ENCODE measurements around the gene SLC2A9.

SLC2A9 gene

DNA sequence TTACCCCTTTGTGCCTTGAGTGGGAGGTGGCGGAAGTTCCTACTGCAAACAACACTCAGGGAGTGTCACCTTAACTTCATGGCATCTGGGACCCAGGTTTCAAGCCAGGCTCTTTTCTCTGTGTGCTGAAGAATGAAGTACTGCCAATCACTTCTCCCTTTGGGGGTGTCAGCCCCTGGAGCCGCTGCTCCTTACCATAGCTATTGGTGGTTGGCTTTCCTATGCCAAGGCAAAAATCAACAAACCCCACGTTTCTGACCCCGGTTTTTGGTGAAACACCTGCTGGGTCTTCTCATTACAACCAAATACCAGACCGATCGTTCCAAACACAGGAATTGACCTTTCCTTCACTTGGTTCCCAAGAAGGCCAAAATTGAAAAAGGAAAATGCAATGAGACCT is 19.7 kb upstream of the SLC2A9 start:
- DNase-seq: no peak

DNA sequence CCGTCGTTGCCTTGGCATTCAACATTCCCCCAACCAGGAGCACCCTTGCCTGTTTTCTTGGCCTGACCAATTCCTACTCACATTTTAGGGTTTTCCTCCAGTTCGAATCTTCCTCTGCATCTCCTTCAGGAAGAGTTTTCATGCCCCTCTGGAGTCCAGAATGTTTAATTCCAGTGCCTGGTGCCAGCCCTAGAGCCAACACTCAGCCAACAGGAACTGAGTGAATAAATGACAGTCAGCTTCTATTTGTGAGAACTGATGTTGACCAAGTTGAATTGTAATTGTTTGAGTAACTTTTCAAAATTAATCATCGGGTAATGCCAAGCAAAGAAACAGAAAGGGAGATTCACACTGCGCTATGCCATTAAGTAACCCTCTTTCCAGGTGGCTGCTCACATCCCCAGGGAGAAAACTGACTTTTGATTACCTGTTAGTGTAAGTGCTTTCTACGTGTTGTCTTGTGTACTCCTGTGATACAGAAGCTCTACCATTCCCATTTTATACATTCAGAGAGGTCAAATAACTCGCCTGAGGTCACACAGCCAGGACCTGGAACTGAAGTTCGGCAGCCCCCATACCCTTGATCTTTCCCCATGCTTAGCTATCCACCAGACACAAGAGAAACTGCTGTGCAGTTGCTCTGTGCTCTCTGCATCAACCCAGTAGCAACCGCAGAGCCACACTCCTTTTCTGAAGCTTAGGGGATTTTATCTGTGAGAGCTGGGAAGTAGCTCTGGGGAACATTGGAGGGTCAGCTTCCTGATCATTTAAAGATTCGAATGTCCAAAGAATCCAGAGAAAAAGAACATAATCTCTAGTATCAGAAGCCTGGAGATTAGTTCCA is 19.0 kb upstream of the SLC2A9 start:
- no peak for DNase-seq

GRCh38 chr4:10036807-10037342 is 15.6 kb upstream of the SLC2A9 start:
- no peak for DNase-seq

GRCh38 chr4:10035130-10035529 is 13.8 kb upstream of the SLC2A9 start:
- no peak for DNase-seq

DNA sequence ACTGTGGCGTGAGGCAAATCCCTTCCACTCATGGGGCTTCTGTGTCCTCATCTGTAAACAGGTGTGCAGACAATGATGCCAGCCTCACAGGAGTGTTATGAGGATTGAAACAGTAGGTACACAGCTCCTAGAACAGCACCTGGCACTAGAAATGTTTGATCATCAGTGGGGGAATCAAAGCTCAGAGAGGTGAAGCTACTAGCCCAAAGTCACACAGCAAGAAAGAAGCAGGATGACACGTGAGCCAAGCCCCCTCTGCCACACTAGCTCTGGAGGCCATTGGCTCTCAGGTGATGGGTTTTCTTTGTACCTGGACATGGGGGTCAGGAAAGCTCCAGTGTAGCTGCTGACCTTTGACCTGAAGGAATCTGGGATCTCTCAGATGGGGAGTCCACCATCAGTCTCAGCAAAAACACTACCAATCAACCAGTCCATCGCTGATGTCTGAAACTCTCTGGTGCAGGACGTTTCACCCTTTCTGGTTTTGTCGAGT is 13.4 kb upstream of the SLC2A9 start:
- DNase-seq: no peak

GRCh38 chr4:10034136-10034535 is 12.8 kb upstream of the SLC2A9 start:
- DNase-seq: no peak

- DNase-seq: no peak
Observed at GRCh38 chr4:10033191-10033881, 12.0 kb upstream of the SLC2A9 start.

DNA sequence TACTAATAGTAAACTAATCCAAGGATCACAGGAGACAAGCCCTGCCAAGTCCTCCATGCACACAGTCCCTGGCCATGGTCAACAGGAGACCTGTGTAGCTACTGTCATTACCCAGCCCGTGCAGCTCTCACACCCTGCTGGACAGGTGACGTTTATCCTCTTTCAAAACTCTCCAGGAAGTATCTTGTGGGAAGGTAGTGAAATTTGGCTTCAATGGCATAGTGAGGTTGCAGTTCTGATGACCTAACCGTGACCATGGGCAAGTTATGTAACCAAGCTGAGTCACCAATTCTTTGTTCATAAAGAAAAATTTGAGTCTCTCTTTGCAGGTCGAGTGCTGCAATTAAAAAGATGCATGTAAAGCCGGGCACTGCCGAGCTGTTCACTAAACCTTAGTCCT is 11.3 kb upstream of the SLC2A9 start:
- DNase-seq: no peak

- no peak for DNase-seq
Observed at GRCh38 chr4:10031668-10032590, 10.6 kb upstream of the SLC2A9 start.

DNA sequence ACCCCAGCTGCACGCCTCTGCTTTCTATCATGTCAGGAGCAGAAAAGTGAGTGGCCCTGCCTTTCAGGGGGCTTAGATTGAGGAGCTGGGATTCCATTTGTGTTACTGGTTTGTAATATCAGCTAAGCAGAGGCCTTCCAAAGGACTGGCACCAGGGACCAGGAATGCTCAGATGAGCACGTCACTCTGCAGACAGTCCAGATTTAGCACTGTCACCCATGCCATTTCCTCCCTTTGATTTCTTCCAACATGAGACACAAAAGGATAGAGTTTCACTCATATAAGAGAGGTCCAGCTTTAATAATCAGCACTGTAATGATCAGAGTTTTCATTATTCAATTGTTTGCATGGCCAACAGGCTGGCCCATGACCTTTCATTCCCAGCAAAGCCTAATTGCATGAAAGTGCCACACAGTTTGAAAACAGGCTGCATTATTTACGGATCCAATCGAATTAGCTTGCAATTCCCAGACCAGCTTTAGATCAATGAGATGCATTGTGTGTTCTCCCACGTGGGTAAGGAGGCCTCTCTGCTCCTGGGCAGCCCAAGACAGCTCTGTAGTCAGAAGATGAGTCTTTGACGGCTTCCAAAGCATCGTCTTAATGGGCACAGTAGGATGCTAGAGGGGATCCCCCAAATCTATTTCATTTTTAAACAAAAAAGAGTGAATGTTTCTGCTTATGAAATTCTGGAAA is 9.8 kb upstream of the SLC2A9 start:
- no peak for DNase-seq

GRCh38 chr4:10029403-10029802 is 8.1 kb upstream of the SLC2A9 start:
- DNase-seq: no peak

GRCh38 chr4:10028910-10029309 is 7.6 kb upstream of the SLC2A9 start:
- DNase-seq: no peak

- DNase-seq: no peak
Observed at GRCh38 chr4:10026485-10026884, 5.2 kb upstream of the SLC2A9 start.

DNA sequence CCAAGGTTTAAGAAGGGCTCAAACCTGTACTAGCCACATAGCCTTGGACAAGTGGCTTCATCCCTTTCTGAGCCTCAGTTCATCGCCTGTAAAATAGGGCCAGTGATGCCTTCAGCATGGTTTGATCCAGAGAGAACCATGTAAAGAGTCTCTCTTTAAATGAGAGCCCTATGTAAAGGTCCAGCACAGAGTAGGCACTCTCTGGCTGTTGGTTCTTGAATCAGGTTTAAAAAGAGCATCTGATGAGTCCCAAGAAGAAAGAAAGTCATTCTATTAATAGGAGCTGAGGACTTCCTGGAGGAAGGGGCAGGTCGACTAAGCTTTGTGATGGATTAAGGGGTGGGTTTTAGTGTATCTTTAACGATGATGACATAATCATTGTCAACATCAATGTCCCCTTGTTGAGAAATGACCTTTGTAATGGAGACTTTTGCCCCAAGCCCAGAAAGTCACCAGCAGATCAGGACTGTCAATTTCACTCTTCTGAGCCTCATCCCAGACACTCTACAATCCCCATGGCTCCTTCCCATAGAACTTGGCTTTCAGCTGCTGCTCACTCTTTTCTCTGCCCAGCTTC is 4.0 kb upstream of the SLC2A9 start:
- DNase-seq: no peak

DNA sequence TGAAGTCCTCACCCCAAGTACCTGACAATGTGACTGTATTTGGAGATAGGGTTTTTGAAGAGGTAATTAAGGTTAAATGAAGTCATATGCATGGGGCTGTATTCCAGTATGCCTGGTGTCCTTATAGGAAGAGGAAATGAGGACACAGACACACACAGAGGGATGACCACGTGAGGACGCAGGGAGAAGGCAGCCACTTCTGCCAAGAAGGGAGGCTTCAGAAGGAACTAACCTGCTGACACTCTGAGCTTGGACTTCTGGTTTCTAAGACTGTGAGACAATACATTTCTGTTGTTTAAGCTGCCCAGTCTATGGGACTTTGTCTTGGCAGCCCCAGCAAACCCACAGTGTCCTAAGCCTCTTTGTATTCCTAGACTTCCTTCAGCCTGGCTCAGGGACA is 3.0 kb upstream of the SLC2A9 start:
- DNase-seq: no peak

DNA sequence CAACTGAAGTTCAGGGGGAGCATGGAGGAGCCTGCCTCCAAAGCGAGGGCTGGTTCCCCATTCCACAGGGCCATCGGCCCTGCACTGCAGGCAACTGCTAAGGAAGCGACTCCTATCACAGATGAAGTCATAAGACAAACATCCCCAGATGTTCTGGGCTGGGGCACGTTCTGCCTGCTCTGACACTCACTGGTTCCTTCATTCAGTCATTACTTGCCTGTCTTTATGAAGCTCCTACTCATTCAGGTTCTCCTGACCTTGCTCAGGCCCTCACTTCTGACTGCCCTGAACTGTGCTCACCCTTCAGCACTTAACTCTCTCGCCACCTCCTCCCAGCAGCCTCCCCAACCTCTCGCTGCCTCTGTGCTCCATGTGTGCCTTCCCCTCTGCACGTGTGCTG is 2.5 kb upstream of the SLC2A9 start:
- DNase-seq: no peak

DNA sequence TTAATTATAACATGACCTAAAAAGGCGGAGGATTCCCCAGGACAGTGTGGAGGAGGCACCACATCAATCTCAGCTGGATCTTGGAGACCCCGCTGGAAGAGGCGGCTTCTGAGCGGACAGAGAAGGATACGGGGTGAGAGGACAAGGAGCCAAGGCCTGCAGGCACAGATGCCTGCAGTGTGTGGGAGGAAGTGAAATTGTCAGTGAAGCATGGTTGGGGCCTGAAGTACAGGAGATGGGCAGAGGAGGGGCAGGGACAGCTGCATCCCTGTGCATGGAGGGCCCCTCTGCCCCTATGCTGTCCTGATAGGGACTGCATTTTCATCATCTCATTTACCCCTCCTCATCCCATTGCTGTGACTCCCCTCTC is 1.7 kb upstream of the SLC2A9 start:
- DNase-seq: no peak

- DNase-seq: no peak
Observed at GRCh38 chr4:10022346-10023049, 1.2 kb upstream of the SLC2A9 start.

DNA sequence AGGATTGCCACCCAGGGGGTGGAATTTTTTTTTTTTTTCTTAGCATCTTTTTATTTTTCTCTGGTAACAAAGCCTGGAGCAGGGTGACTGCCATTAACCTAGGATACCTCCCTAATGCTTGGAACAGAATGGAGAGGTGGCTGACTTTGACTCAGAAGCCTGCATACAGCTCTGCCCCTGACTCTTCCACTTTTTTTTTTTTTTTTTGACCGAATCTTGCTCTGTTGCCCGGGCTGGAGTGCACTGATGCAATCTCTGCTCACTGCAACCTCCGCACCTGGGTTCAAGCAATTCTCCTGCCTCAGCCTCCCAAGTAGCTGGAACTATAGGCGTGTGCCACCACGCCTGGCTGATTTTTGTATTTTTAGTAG is 341 bp upstream of the SLC2A9 start:
- no peak for DNase-seq

GRCh38 chr4:10020106-10020505 is 1.2 kb downstream of the SLC2A9 start:
- no peak for DNase-seq

GRCh38 chr4:10019521-10020051 is 1.7 kb downstream of the SLC2A9 start:
- no peak for DNase-seq
